Naive B cell (primary cell): ENCODE results near the gene MSTO1. TPM values are rescaled to one million over a fixed set of nuclear protein-coding genes. Genes with fewer than 3 reads are reported as not detected.
"Not testable (repeated sequence)": the region's sequence is repeated elsewhere in the genome, so short reads cannot be mapped to it uniquely, and the experiment has no call there.

Experiments used
- ATAC-seq, 2 donors: fragments of 150-1000 bp; cut with Tn5 transposase; 2 replicates each; pipeline ENCODE4 v1.10.0; 2021; ENCODE audit warnings: low read depth in 2 of 2, mild to moderate bottlenecking in 2 of 2, moderate library complexity in 2 of 2
- DNase-seq: peaks from one replicate; pipeline ENCODE4 v3.0.0; 2022
- H3K27ac Mint-ChIP-seq, 6 donors: one replicate each; pipeline ENCODE4 v1.8.0; 2020 to 2022; ENCODE audit warnings: mild to moderate bottlenecking in 6 of 6, mixed read lengths in 6 of 6, moderate library complexity in 5 of 6, inconsistent platforms in 2 of 6
- H3K27me3 Mint-ChIP-seq, 3 donors: one replicate each; pipeline ENCODE4 v1.8.0; 2021 to 2022; ENCODE audit warnings: mixed read lengths in 3 of 3, mild to moderate bottlenecking in 1 of 3
- H3K36me3 Mint-ChIP-seq, 2 donors: one replicate each; pipeline ENCODE4 v1.8.0; 2020 to 2022; ENCODE audit warnings: mixed read lengths in 2 of 2, inconsistent platforms in 1 of 2, mild to moderate bottlenecking in 1 of 2
- H3K4me1 Mint-ChIP-seq, 3 donors: one replicate each; pipeline ENCODE4 v1.8.0; 2020 to 2022; ENCODE audit warnings: mixed read lengths in 3 of 3, inconsistent platforms in 1 of 3, mild to moderate bottlenecking in 1 of 3, moderate library complexity in 1 of 3
- H3K4me3 Mint-ChIP-seq, 8 donors: one replicate each; pipeline ENCODE4 v1.8.0; 2020 to 2022; ENCODE audit warnings: mild to moderate bottlenecking in 8 of 8, mixed read lengths in 8 of 8, moderate library complexity in 8 of 8, inconsistent platforms in 2 of 8
- H3K9me3 Mint-ChIP-seq, 7 donors: one replicate each; pipeline ENCODE4 v1.8.0; 2020 to 2022; ENCODE audit warnings: mixed read lengths in 7 of 7, mild to moderate bottlenecking in 5 of 7, inconsistent platforms in 2 of 7, moderate library complexity in 1 of 7
- polyA plus RNA-seq, 6 donors: library from polyadenylated mRNA; unstranded; fragments of 300-500 nt; fragmentation: Illumina TruSeq; gene quantifications; one replicate each; pipeline ENCODE4 v1.2.3, GENCODE V29; 2021; ENCODE audit warnings: low read depth in 6 of 6

Gene MSTO1
- polyA plus RNA-seq: 10 to 100 TPM in 4 of 6 donors, 1 to 10 TPM in 2; 4.8 to 24.8 (median 12.8) TPM

- Mint-ChIP-seq H3K36me3 (peaks cover 0 to 2% of the 10 kb centered on the region in 2 donors), H3K4me1 (peaks cover 0 to 10% (median 7%) of the 10 kb centered on the region in 3 donors), H3K27ac (peak within 1 kb of the TSS in 5 of 6 donors; percentile 89 to 98 (median 95)), H3K9me3 (no peaks in the 10 kb centered on the region), H3K27me3 (no peaks in the 10 kb centered on the region), H3K4me3 (peak within 1 kb of the TSS; percentile 93 to 99 (median 96))
- ATAC-seq: peak; percentile 95 to 96
- peak; percentile 87 for DNase-seq
Observed at GRCh38 chr1:155609515-155610256, at the start of gene MSTO1. TSS of gene MSTO1 (plus strand) at chr1:155610218. CDS start at chr1:155610249, 31 bp downstream.

- ATAC-seq: peak; percentile 40
- H3K36me3 Mint-ChIP-seq, H3K27me3 Mint-ChIP-seq, H3K9me3 Mint-ChIP-seq, DNase-seq: not testable (repeated sequence)
- peak overlapping the region; percentile 92 to 98 (median 96) for H3K27ac Mint-ChIP-seq
- peak overlapping the region; percentile 91 to 100 (median 99) for H3K4me3 Mint-ChIP-seq
- peaks cover 20 to 55% (median 45%) of the 10 kb centered on the region in 3 donors for H3K4me1 Mint-ChIP-seq
Observed at GRCh38 chr1:155561779-155562580, 48.0 kb upstream of the MSTO1 start.

GRCh38 chr1:155562581-155563376 lies 47.2 kb upstream of the MSTO1 start, which contains the start of gene ASH1L:
TSS of gene ASH1L (minus strand) at chr1:155562803. CDS start at chr1:155521519, 41,284 bp downstream.
- peak; percentile 92 for DNase-seq
- peak; percentile 77 to 79 for ATAC-seq
- Mint-ChIP-seq H3K9me3 (no peaks in the 10 kb centered on the region), H3K4me1 (peaks cover 19 to 49% (median 44%) of the 10 kb centered on the region in 3 donors), H3K36me3 (no peaks in the 10 kb centered on the region), H3K4me3 (peak within 1 kb of the TSS; percentile 91 to 100 (median 99)), H3K27me3 (no peaks in the 10 kb centered on the region), H3K27ac (peak within 1 kb of the TSS; percentile 95 to 99 (median 97))

- not testable (repeated sequence) for DNase-seq, H3K27me3 Mint-ChIP-seq, H3K36me3 Mint-ChIP-seq, H3K9me3 Mint-ChIP-seq
- Mint-ChIP-seq H3K4me3 (peak overlapping the region; percentile 91 to 100 (median 99)), H3K27ac (peak overlapping the region; percentile 95 to 99 (median 97)), H3K4me1 (peaks cover 17 to 43% (median 36%) of the 10 kb centered on the region in 3 donors)
- peak; percentile 1 for ATAC-seq
Observed at GRCh38 chr1:155563377-155564022, 46.5 kb upstream of the MSTO1 start.

GRCh38 chr1:155569988-155570592 lies 39.9 kb upstream of the MSTO1 start:
- H3K27ac Mint-ChIP-seq: peak overlapping the region in 1 of 6 donors; percentile 15
- H3K4me3 Mint-ChIP-seq: no peak overlapping the region
- no peaks in the 10 kb centered on the region for H3K9me3 Mint-ChIP-seq
- ATAC-seq (no peak), DNase-seq (no peak)
- no peaks in the 10 kb centered on the region for H3K27me3 Mint-ChIP-seq
- no peaks in the 10 kb centered on the region for H3K36me3 Mint-ChIP-seq
- H3K4me1 Mint-ChIP-seq: peaks cover 0 to 5% (median 5%) of the 10 kb centered on the region in 3 donors

GRCh38 chr1:155570593-155570990 lies 39.4 kb upstream of the MSTO1 start:
- no peak overlapping the region for H3K4me3 Mint-ChIP-seq
- H3K27ac Mint-ChIP-seq: no peak overlapping the region
- no peaks in the 10 kb centered on the region for H3K36me3 Mint-ChIP-seq
- ATAC-seq: no peak
- peaks cover 0 to 8% (median 5%) of the 10 kb centered on the region in 3 donors for H3K4me1 Mint-ChIP-seq
- no peak for DNase-seq
- no peaks in the 10 kb centered on the region for H3K27me3 Mint-ChIP-seq
- H3K9me3 Mint-ChIP-seq: no peaks in the 10 kb centered on the region

- Mint-ChIP-seq H3K4me3 (no peak overlapping the region), H3K27me3 (no peaks in the 10 kb centered on the region), H3K36me3 (no peaks in the 10 kb centered on the region), H3K9me3 (no peaks in the 10 kb centered on the region), H3K4me1 (peaks cover 0 to 8% (median 5%) of the 10 kb centered on the region in 3 donors), H3K27ac (no peak overlapping the region)
- ATAC-seq (no peak), DNase-seq (no peak)
Observed at GRCh38 chr1:155574077-155574476, 35.9 kb upstream of the MSTO1 start.

GRCh38 chr1:155575608-155576007 lies 34.4 kb upstream of the MSTO1 start:
- H3K4me3 Mint-ChIP-seq, ATAC-seq, H3K27me3 Mint-ChIP-seq, H3K27ac Mint-ChIP-seq, H3K4me1 Mint-ChIP-seq, DNase-seq, H3K36me3 Mint-ChIP-seq, H3K9me3 Mint-ChIP-seq: not testable (repeated sequence)

GRCh38 chr1:155583846-155584245 lies 26.2 kb upstream of the MSTO1 start:
- not testable (repeated sequence) for ATAC-seq, DNase-seq, H3K4me3 Mint-ChIP-seq, H3K27me3 Mint-ChIP-seq, H3K9me3 Mint-ChIP-seq, H3K36me3 Mint-ChIP-seq, H3K4me1 Mint-ChIP-seq
- H3K27ac Mint-ChIP-seq: peak overlapping the region in 1 of 6 donors; percentile 47

- not testable (repeated sequence) for H3K4me1 Mint-ChIP-seq, H3K36me3 Mint-ChIP-seq, H3K27me3 Mint-ChIP-seq, H3K9me3 Mint-ChIP-seq, H3K4me3 Mint-ChIP-seq, ATAC-seq, DNase-seq
- H3K27ac Mint-ChIP-seq: peak overlapping the region in 2 of 6 donors; percentile 60 to 80
Observed at GRCh38 chr1:155589282-155589681, 20.7 kb upstream of the MSTO1 start.

- not testable (repeated sequence) for H3K4me3 Mint-ChIP-seq, H3K9me3 Mint-ChIP-seq, DNase-seq, H3K27ac Mint-ChIP-seq, H3K27me3 Mint-ChIP-seq, H3K4me1 Mint-ChIP-seq, ATAC-seq, H3K36me3 Mint-ChIP-seq
Observed at GRCh38 chr1:155590516-155591247, 19.3 kb upstream of the MSTO1 start.

GRCh38 chr1:155591770-155592169 lies 18.2 kb upstream of the MSTO1 start:
- peak; percentile 71 to 76 for ATAC-seq
- Mint-ChIP-seq H3K4me1 (no peaks in the 10 kb centered on the region), H3K27ac (no peak overlapping the region), H3K9me3 (no peaks in the 10 kb centered on the region), H3K27me3 (no peaks in the 10 kb centered on the region), H3K36me3 (no peaks in the 10 kb centered on the region), H3K4me3 (no peak overlapping the region)
- DNase-seq: peak; percentile 51
